GM04504 (cell line): Measurements from ENCODE around the gene DIAPH3.

Experiments
- DNase-seq: peaks from one replicate; pipeline ENCODE4 v3.0.0-alpha.2; 2012; ENCODE audit warnings: low read depth

DIAPH3 gene

GRCh38 chr13:59787679-59788078, 376.0 kb downstream of the DIAPH3 start:
- no peak for DNase-seq

GRCh38 chr13:59782696-59783095, 381.0 kb downstream of the DIAPH3 start:
- no peak for DNase-seq

GRCh38 chr13:59780058-59780457, 383.7 kb downstream of the DIAPH3 start:
- no peak for DNase-seq

GRCh38 chr13:59776924-59777690, 386.6 kb downstream of the DIAPH3 start:
- peak; percentile 51 for DNase-seq

- DNase-seq, result peak; percentile 55
Observed at GRCh38 chr13:59774491-59774971, 389.2 kb downstream of the DIAPH3 start.

GRCh38 chr13:59771272-59771671, 392.5 kb downstream of the DIAPH3 start:
- no peak for DNase-seq

GRCh38 chr13:59770451-59770850, 393.3 kb downstream of the DIAPH3 start:
- no peak for DNase-seq

GRCh38 chr13:59766236-59766635, 397.5 kb downstream of the DIAPH3 start:
- DNase-seq, result no peak

- no peak for DNase-seq
Observed at GRCh38 chr13:59755632-59756290, 408.0 kb downstream of the DIAPH3 start.

GRCh38 chr13:59754411-59754810, 409.3 kb downstream of the DIAPH3 start:
- no peak for DNase-seq

- DNase-seq, result peak; percentile 47
Observed at GRCh38 chr13:59750860-59751259, 412.9 kb downstream of the DIAPH3 start.

- no peak for DNase-seq
Observed at GRCh38 chr13:59748046-59748445, 415.7 kb downstream of the DIAPH3 start.

- DNase-seq, result no peak
Observed at GRCh38 chr13:59747529-59747928, 416.2 kb downstream of the DIAPH3 start.

- peak; percentile 42 for DNase-seq
Observed at GRCh38 chr13:59746291-59746962, 417.3 kb downstream of the DIAPH3 start.

- no peak for DNase-seq
Observed at GRCh38 chr13:59745392-59745788, 418.3 kb downstream of the DIAPH3 start.

GRCh38 chr13:59744747-59745391, 418.9 kb downstream of the DIAPH3 start:
- no peak for DNase-seq

GRCh38 chr13:59743195-59743594, 420.5 kb downstream of the DIAPH3 start:
- DNase-seq, result no peak

- no peak for DNase-seq
Observed at GRCh38 chr13:59742467-59742866, 421.3 kb downstream of the DIAPH3 start.

- no peak for DNase-seq
Observed at GRCh38 chr13:59738921-59739320, 424.8 kb downstream of the DIAPH3 start.

- no peak for DNase-seq
Observed at GRCh38 chr13:59734393-59734792, 429.3 kb downstream of the DIAPH3 start.

- DNase-seq, result no peak
Observed at GRCh38 chr13:59733744-59734143, 430.0 kb downstream of the DIAPH3 start.

- no peak for DNase-seq
Observed at GRCh38 chr13:59730026-59730425, 433.7 kb downstream of the DIAPH3 start.
